ENCODE results near the gene SUCO.

- no peak for TF ChIP-seq CTCF (conservative IDR thresholded peaks at IDR 0.05; ENCODE audit: low read depth, low read length)
- no peak for TF ChIP-seq EZH2 (IDR thresholded peaks at IDR 0.05; ENCODE audit: borderline replicate concordance, low read depth, low read length, poor library complexity, severe bottlenecking)
Observed at GRCh38 chr1:172507741-172508140, 25.2 kb upstream of the SUCO start.
